Ecto neural progenitor cell (in vitro differentiated cells): ENCODE results near the gene C1QTNF6.
"Not testable (repeated sequence)": the region's sequence is repeated elsewhere in the genome, so short reads cannot be mapped to it uniquely, and the experiment has no call there.

ENCODE experiments used
- DNase-seq: peaks from one replicate; pipeline ENCODE4 v3.0.0-alpha.2; 2018; ENCODE audit warnings: low spot score

C1QTNF6 gene

GRCh38 chr22:37187891-37188761, at the start of gene C1QTNF6:
Gene C1QTNF6 (minus strand): TSS chr22:37188247. CDS start chr22:37188213, 34 bp downstream.
- peak; percentile 84 for DNase-seq

- no peak for DNase-seq
Observed at GRCh38 chr22:37235897-37236607, 48.0 kb upstream of the C1QTNF6 start.

GRCh38 chr22:37234736-37235711, 47.0 kb upstream of the C1QTNF6 start:
- no peak for DNase-seq

GRCh38 chr22:37233751-37234631, 45.9 kb upstream of the C1QTNF6 start:
- DNase-seq = no peak

- DNase-seq = not testable (repeated sequence)
Observed at GRCh38 chr22:37233371-37233750, 45.3 kb upstream of the C1QTNF6 start.

- no peak for DNase-seq
Observed at GRCh38 chr22:37232140-37232998, 44.3 kb upstream of the C1QTNF6 start.

- no peak for DNase-seq
Observed at GRCh38 chr22:37231406-37232139, 43.5 kb upstream of the C1QTNF6 start.

- DNase-seq = no peak
Observed at GRCh38 chr22:37230673-37231405, 42.8 kb upstream of the C1QTNF6 start.

GRCh38 chr22:37229805-37230672, 42.0 kb upstream of the C1QTNF6 start:
- no peak for DNase-seq

- DNase-seq = no peak
Observed at GRCh38 chr22:37229012-37229804, 41.2 kb upstream of the C1QTNF6 start.

- no peak for DNase-seq
Observed at GRCh38 chr22:37228106-37229011, 40.3 kb upstream of the C1QTNF6 start.

GRCh38 chr22:37226514-37226913, 38.5 kb upstream of the C1QTNF6 start:
- DNase-seq = no peak

- DNase-seq = no peak
Observed at GRCh38 chr22:37226087-37226486, 38.0 kb upstream of the C1QTNF6 start.

- no peak for DNase-seq
Observed at GRCh38 chr22:37225481-37225880, 37.4 kb upstream of the C1QTNF6 start.

- DNase-seq = no peak
Observed at GRCh38 chr22:37224757-37225420, 36.8 kb upstream of the C1QTNF6 start.
